Trophoblast cell (in vitro differentiated cells and primary cell): ENCODE measurements around the gene EPB41L2.
A peak's percentile ranks its signal among the peaks of the same experiment; 100 is the strongest.

Source experiments
- DNase-seq, 2 donors: peaks; one replicate each; pipeline ENCODE4 v3.0.0-alpha.2; 2016
- H2AFZ ChIP-seq: 2 replicates; pipeline ENCODE4 v1.6.1; 2013; ENCODE audit warnings: low read length, moderate library complexity, mild to moderate bottlenecking; ENCODE audit not compliant: insufficient read depth, poor library complexity
- H2AK5ac ChIP-seq: 2 replicates; pipeline ENCODE4 v1.6.1; 2013; ENCODE audit warnings: mild to moderate bottlenecking, low read length
- H2BK120ac ChIP-seq: 2 replicates; pipeline ENCODE4 v1.6.1; 2013; ENCODE audit warnings: low read length, mild to moderate bottlenecking, moderate library complexity; ENCODE audit not compliant: insufficient read depth, poor library complexity
- H2BK12ac ChIP-seq: 2 replicates; pipeline ENCODE4 v1.6.1; 2013; ENCODE audit warnings: mild to moderate bottlenecking, low read length, moderate library complexity
- H2BK5ac ChIP-seq: 2 replicates; pipeline ENCODE4 v1.6.1; 2013; ENCODE audit warnings: low read length, low read depth, moderate library complexity, mild to moderate bottlenecking; ENCODE audit not compliant: poor library complexity
- H3K14ac ChIP-seq: 2 replicates; pipeline ENCODE4 v1.6.1; 2013; ENCODE audit warnings: mild to moderate bottlenecking, low read length
- H3K18ac ChIP-seq: 2 replicates; pipeline ENCODE4 v1.6.1; 2013; ENCODE audit warnings: mild to moderate bottlenecking, low read length
- H3K23ac ChIP-seq: 2 replicates; pipeline ENCODE4 v1.6.1; 2013; ENCODE audit warnings: low read length
- H3K27ac ChIP-seq: 2 replicates; pipeline ENCODE4 v1.5.1; 2013; ENCODE audit warnings: low read depth, mild to moderate bottlenecking, inconsistent platforms, low read length, moderate library complexity
- H3K27me3 ChIP-seq: 2 replicates; pipeline ENCODE4 v1.6.1; 2013; ENCODE audit warnings: inconsistent platforms, mild to moderate bottlenecking, low read length, moderate library complexity; ENCODE audit not compliant: insufficient read depth
- H3K36me3 ChIP-seq, 2 experiments: 1 replicate in 1 of 2; 2 replicates in 1 of 2; pipeline ENCODE4 v1.6.1; 2013; ENCODE audit warnings: low read length in 2 of 2, mild to moderate bottlenecking in 2 of 2, moderate library complexity in 1 of 2; ENCODE audit not compliant: insufficient read depth in 2 of 2, control insufficient read depth in 1 of 2
- H3K4ac ChIP-seq: 2 replicates; pipeline ENCODE4 v1.6.1; 2013; ENCODE audit warnings: low read depth, mild to moderate bottlenecking, low read length, moderate library complexity
- H3K4me1 ChIP-seq, 2 experiments: 1 replicate in 1 of 2; 2 replicates in 1 of 2; pipeline ENCODE4 v1.6.1; 2013; ENCODE audit warnings: low read length in 2 of 2, mild to moderate bottlenecking in 2 of 2, moderate library complexity in 1 of 2; ENCODE audit not compliant: insufficient read depth in 2 of 2, control insufficient read depth in 1 of 2
- H3K4me2 ChIP-seq: 2 replicates; pipeline ENCODE4 v1.6.1; 2013; ENCODE audit warnings: inconsistent platforms, mild to moderate bottlenecking, low read length, moderate library complexity
- H3K4me3 ChIP-seq: 2 replicates; pipeline ENCODE4 v1.5.1; 2013; ENCODE audit warnings: mild to moderate bottlenecking, low read depth, low read length, inconsistent platforms
- H3K79me1 ChIP-seq: one replicate; pipeline ENCODE4 v1.6.1; 2013; ENCODE audit warnings: low read length
- H3K79me2 ChIP-seq: 2 replicates; pipeline ENCODE4 v1.6.1; 2013; ENCODE audit warnings: low read length, mild to moderate bottlenecking; ENCODE audit not compliant: control insufficient read depth, insufficient read depth, poor library complexity
- H3K9ac ChIP-seq: 2 replicates; pipeline ENCODE4 v1.6.1; 2013; ENCODE audit warnings: mild to moderate bottlenecking, low read length
- H3K9me3 ChIP-seq: 2 replicates; pipeline ENCODE4 v1.6.1; 2013; ENCODE audit warnings: low read depth, mild to moderate bottlenecking, control low read depth, inconsistent platforms, low read length; ENCODE audit not compliant: insufficient read depth
- H4K12ac ChIP-seq: 2 replicates; pipeline ENCODE4 v1.6.1; 2013; ENCODE audit warnings: low read depth, mild to moderate bottlenecking, low read length, moderate library complexity
- H4K8ac ChIP-seq: 2 replicates; pipeline ENCODE4 v1.6.1; 2013; ENCODE audit warnings: low read depth, mild to moderate bottlenecking, low read length, moderate library complexity
- H4K91ac ChIP-seq: one replicate; pipeline ENCODE4 v1.6.1; 2013; ENCODE audit warnings: low read depth, mild to moderate bottlenecking, low read length, moderate library complexity
- WGBS: extraction: QIAGEN DNeasy Blood & Tissue Kit; methylation state at CpG from one replicate; pipeline ENCODE4 v1.1.7; 2013; ENCODE audit warnings: missing lambda C conversion rate; ENCODE audit not compliant: insufficient read length, insufficient coverage; ENCODE audit errors: extremely low coverage; 5-methylcytosine and 5-hydroxymethylcytosine counted together

The EPB41L2 gene

GRCh38 chr6:131053546-131054240, 9.4 kb downstream of the EPB41L2 start:
- Histone ChIP-seq H2BK120ac (no peak overlapping the region), H3K79me2 (no peaks in the 10 kb centered on the region), H2AK5ac (no peak overlapping the region), H2AFZ (no peak overlapping the region), H3K4me2 (no peak overlapping the region), H3K23ac (no peak overlapping the region), H3K79me1 (no peaks in the 10 kb centered on the region), H2BK12ac (no peak overlapping the region), H3K4me1 (no peaks in the 10 kb centered on the region), H4K8ac (no peak overlapping the region), H3K9ac (no peak overlapping the region), H3K4me3 (no peak overlapping the region), H3K18ac (no peak overlapping the region), H2BK5ac (no peak overlapping the region), H3K14ac (no peak overlapping the region), H3K27me3 (no peaks in the 10 kb centered on the region), H4K12ac (no peak overlapping the region), H3K27ac (no peak overlapping the region), H3K4ac (no peak overlapping the region), H4K91ac (no peak overlapping the region), H3K36me3 (peaks cover 2 to 3% of the 10 kb centered on the region in 2 experiments), H3K9me3 (peaks cover 5% of the 10 kb centered on the region)
- peak; percentile 39 to 46 for DNase-seq
- WGBS, result no CpG with 5 or more reads among the region's 11 CpGs

GRCh38 chr6:131052181-131052580, 10.9 kb downstream of the EPB41L2 start:
- H3K79me2 ChIP-seq, result no peaks in the 10 kb centered on the region
- no peak overlapping the region for H3K23ac ChIP-seq
- H3K4me3 ChIP-seq, result no peak overlapping the region
- no peak overlapping the region for H3K27ac ChIP-seq
- H3K79me1 ChIP-seq, result no peaks in the 10 kb centered on the region
- no peak overlapping the region for H3K14ac ChIP-seq
- H4K91ac ChIP-seq, result no peak overlapping the region
- no peak overlapping the region for H4K8ac ChIP-seq
- H2BK120ac ChIP-seq, result no peak overlapping the region
- WGBS, result no CpG with 5 or more reads among the region's 4 CpGs
- no peak overlapping the region for H2AFZ ChIP-seq
- H4K12ac ChIP-seq, result no peak overlapping the region
- H2BK5ac ChIP-seq, result no peak overlapping the region
- peaks cover 2 to 3% of the 10 kb centered on the region in 2 experiments for H3K36me3 ChIP-seq
- H3K4me2 ChIP-seq, result no peak overlapping the region
- DNase-seq, result no peak
- H3K9me3 ChIP-seq, result peaks cover 5% of the 10 kb centered on the region
- no peak overlapping the region for H2AK5ac ChIP-seq
- no peak overlapping the region for H3K4ac ChIP-seq
- no peak overlapping the region for H3K9ac ChIP-seq
- no peaks in the 10 kb centered on the region for H3K27me3 ChIP-seq
- H3K4me1 ChIP-seq, result no peaks in the 10 kb centered on the region
- H3K18ac ChIP-seq, result no peak overlapping the region
- no peak overlapping the region for H2BK12ac ChIP-seq

GRCh38 chr6:131051341-131051740, 11.7 kb downstream of the EPB41L2 start:
- no CpG with 5 or more reads among the region's 1 CpG for WGBS

GRCh38 chr6:131049608-131050007, 13.4 kb downstream of the EPB41L2 start:
- Histone ChIP-seq H3K23ac (no peak overlapping the region), H3K79me2 (no peaks in the 10 kb centered on the region), H3K79me1 (no peaks in the 10 kb centered on the region), H3K27me3 (no peaks in the 10 kb centered on the region), H2AK5ac (no peak overlapping the region), H3K9me3 (peaks cover 3% of the 10 kb centered on the region), H3K14ac (no peak overlapping the region), H3K4me1 (no peaks in the 10 kb centered on the region), H3K27ac (no peak overlapping the region), H2AFZ (no peak overlapping the region), H4K91ac (no peak overlapping the region), H2BK12ac (no peak overlapping the region), H2BK5ac (no peak overlapping the region), H3K4me3 (no peak overlapping the region), H4K12ac (no peak overlapping the region), H3K36me3 (peaks cover 2 to 3% of the 10 kb centered on the region in 2 experiments), H2BK120ac (no peak overlapping the region), H3K9ac (no peak overlapping the region), H3K4ac (no peak overlapping the region), H4K8ac (no peak overlapping the region), H3K18ac (no peak overlapping the region), H3K4me2 (no peak overlapping the region)
- no peak for DNase-seq
- no CpG with 5 or more reads among the region's 3 CpGs for WGBS

More at GRCh38 chr6:131051341-131051740, 11.7 kb downstream of the EPB41L2 start:
- Histone ChIP-seq H3K23ac (no peak overlapping the region), H2BK120ac (no peak overlapping the region), H4K8ac (no peak overlapping the region), H2AK5ac (no peak overlapping the region), H3K79me2 (no peaks in the 10 kb centered on the region), H2BK12ac (no peak overlapping the region), H3K27ac (no peak overlapping the region), H3K4ac (no peak overlapping the region), H3K27me3 (no peaks in the 10 kb centered on the region), H3K14ac (no peak overlapping the region), H3K4me3 (no peak overlapping the region), H3K18ac (no peak overlapping the region), H2BK5ac (no peak overlapping the region), H4K91ac (no peak overlapping the region), H3K4me2 (no peak overlapping the region), H3K4me1 (no peaks in the 10 kb centered on the region), H3K9me3 (peaks cover 3% of the 10 kb centered on the region), H3K79me1 (no peaks in the 10 kb centered on the region), H4K12ac (no peak overlapping the region), H2AFZ (no peak overlapping the region), H3K9ac (no peak overlapping the region), H3K36me3 (peaks cover 2 to 3% of the 10 kb centered on the region in 2 experiments)
- no peak for DNase-seq
